Small intestine (tissue), 7 donors: ENCODE results near the gene CPLX1. TPM values are rescaled to one million over a fixed set of nuclear protein-coding genes. Genes with fewer than 3 reads are reported as not detected.

Experiments
- DNase-seq, 2 donors: peaks; one replicate each; pipeline versions ENCODE4 v3.0.0 to v3.0.0-alpha.2; 2013
- FAIRE-seq: peaks from 2 replicates; lab custom pipeline; 2012; peaks lifted over from hg19 to GRCh38; lab: Jason Lieb, UNC
- H3K27ac ChIP-seq, 3 donors: one replicate each; pipeline ENCODE4 v1.5.1; 2013; ENCODE audit warnings: low read length in 2 of 3, mild to moderate bottlenecking in 2 of 3, control low read depth in 1 of 3, inconsistent platforms in 1 of 3, low read depth in 1 of 3, moderate library complexity in 1 of 3
- H3K27me3 ChIP-seq, 3 donors: one replicate each; pipeline ENCODE4 v1.6.1; 2013; ENCODE audit warnings: low read length in 3 of 3, inconsistent platforms in 1 of 3; ENCODE audit not compliant: control insufficient read depth in 3 of 3, insufficient read depth in 3 of 3
- H3K36me3 ChIP-seq, 3 donors: one replicate each; pipeline ENCODE4 v1.6.1; 2013; ENCODE audit warnings: low read length in 3 of 3, inconsistent platforms in 1 of 3, low read depth in 1 of 3, mild to moderate bottlenecking in 1 of 3, moderate library complexity in 1 of 3; ENCODE audit not compliant: control insufficient read depth in 3 of 3, insufficient read depth in 2 of 3
- H3K4me1 ChIP-seq, 3 donors: one replicate each; pipeline ENCODE4 v1.6.1; 2013; ENCODE audit warnings: low read length in 2 of 3, inconsistent platforms in 1 of 3, low read depth in 1 of 3, mild to moderate bottlenecking in 1 of 3, moderate library complexity in 1 of 3; ENCODE audit not compliant: control insufficient read depth in 3 of 3, insufficient read depth in 2 of 3
- H3K4me3 ChIP-seq, 3 donors: one replicate each; pipeline ENCODE4 v1.5.1; 2013; ENCODE audit warnings: low read length in 3 of 3, control low read depth in 1 of 3, inconsistent platforms in 1 of 3, low read depth in 1 of 3, mild to moderate bottlenecking in 1 of 3, moderate library complexity in 1 of 3
- H3K9me3 ChIP-seq, 2 donors: one replicate each; pipeline ENCODE4 v1.6.1; 2013; ENCODE audit warnings: low read depth in 1 of 2, low read length in 1 of 2; ENCODE audit not compliant: control insufficient read depth in 2 of 2, insufficient read depth in 1 of 2
- WGBS, 3 donors: extraction: QIAGEN DNeasy Blood & Tissue Kit; methylation state at CpG; one replicate each; pipeline ENCODE4 v1.1.7; 2013; 5-methylcytosine and 5-hydroxymethylcytosine counted together
- polyA plus RNA-seq, 4 donors: library from polyadenylated mRNA; stranded (reverse) in 3 of 4; unstranded in 1 of 4; fragments of 200-250 nt in 3 of 4; fragments of 120-200 nt in 1 of 4; gene quantifications; one replicate each; pipeline versions ENCODE4 v1.2.1 to v1.2.3, GENCODE V29; 2013
- donor health status: healthy with polysubstance abuse.
- donor health status: control.
- donor health status: control.
- donor health status: Bipolar disorder and iron deficiency.
- donor health status: healthy.

Gene CPLX1
- polyA plus RNA-seq, 4 donors: 1.4 to 2.6 TPM; not detected in 2

- WGBS, 3 donors: 88 to 91% (median 90%) methylated on average over 25 to 26 of the region's 26 CpGs
- peaks cover 28 to 91% (median 49%) of the 10 kb centered on the region in 3 donors for H3K36me3 ChIP-seq
- no peak overlapping the region for H3K27ac ChIP-seq
- H3K9me3 ChIP-seq: peaks cover 0 to 4% of the 10 kb centered on the region in 2 donors
- H3K4me1 ChIP-seq: no peaks in the 10 kb centered on the region
- no peak overlapping the region for H3K4me3 ChIP-seq
- DNase-seq (no peak), FAIRE-seq (no peak)
- no peaks in the 10 kb centered on the region for H3K27me3 ChIP-seq
These were observed 41.8 kb upstream of the CPLX1 start for GRCh38 chr4:867526-868250.

GRCh38 chr4:866761-867390 lies 40.9 kb upstream of the CPLX1 start:
- FAIRE-seq: no peak
- peaks cover 0 to 7% of the 10 kb centered on the region in 2 donors for H3K9me3 ChIP-seq
- no peak for DNase-seq
- H3K36me3 ChIP-seq: peaks cover 28 to 90% (median 48%) of the 10 kb centered on the region in 3 donors
- no peaks in the 10 kb centered on the region for H3K4me1 ChIP-seq
- no peak overlapping the region for H3K27ac ChIP-seq
- 90 to 93% (median 93%) methylated on average over 24 to 28 of the region's 28 CpGs for WGBS, 3 donors
- H3K4me3 ChIP-seq: no peak overlapping the region
- no peaks in the 10 kb centered on the region for H3K27me3 ChIP-seq

DNA sequence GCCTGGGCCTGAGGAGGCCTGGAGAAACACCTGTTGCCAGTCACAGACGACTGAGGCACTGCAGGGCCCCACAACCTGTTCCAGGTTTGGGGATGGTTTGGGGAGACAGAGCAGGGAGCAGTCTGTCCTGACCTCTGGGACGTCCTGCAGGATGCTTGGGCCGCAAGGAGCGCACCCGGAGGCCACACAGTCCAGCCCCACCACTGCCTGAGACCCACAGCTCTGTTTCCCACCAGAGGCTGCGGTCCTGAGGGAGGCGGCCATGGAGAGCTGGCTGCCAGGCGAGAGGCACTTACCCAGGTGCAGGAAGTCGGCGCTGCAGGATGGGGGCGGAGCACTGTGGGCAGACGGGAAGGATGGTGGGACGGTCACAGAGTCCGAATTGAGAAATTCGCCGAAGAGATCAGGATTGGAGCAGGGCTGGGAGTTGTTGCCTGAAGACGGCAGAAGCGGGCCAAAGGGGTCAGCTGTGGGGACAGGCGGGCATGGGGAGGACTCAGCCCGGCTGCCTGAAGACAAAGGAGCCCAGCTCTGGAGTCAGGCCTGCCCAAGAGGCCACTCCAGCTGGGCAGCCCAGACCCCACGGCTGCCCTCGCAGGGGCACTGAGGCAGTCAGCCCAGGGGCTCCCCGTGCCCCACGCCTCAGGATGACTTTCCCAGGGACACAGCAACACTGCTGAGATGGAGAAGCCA lies 40.3 kb upstream of the CPLX1 start:
- H3K4me1 ChIP-seq: no peaks in the 10 kb centered on the region
- FAIRE-seq: no peak
- no peak overlapping the region for H3K27ac ChIP-seq
- no peak for DNase-seq
- H3K27me3 ChIP-seq: no peaks in the 10 kb centered on the region
- H3K36me3 ChIP-seq: peaks cover 26 to 89% (median 48%) of the 10 kb centered on the region in 3 donors
- H3K9me3 ChIP-seq: peaks cover 0 to 7% of the 10 kb centered on the region in 2 donors
- WGBS, 3 donors: 93 to 96% (median 94%) methylated on average over 24 of the region's 24 CpGs
- H3K4me3 ChIP-seq: no peak overlapping the region

GRCh38 chr4:865572-865971 lies 39.6 kb upstream of the CPLX1 start:
- DNase-seq (no peak), FAIRE-seq (no peak)
- Histone ChIP-seq H3K9me3 (peaks cover 0 to 7% of the 10 kb centered on the region in 2 donors), H3K4me3 (no peak overlapping the region), H3K27ac (no peak overlapping the region), H3K36me3 (peaks cover 23 to 89% (median 47%) of the 10 kb centered on the region in 3 donors), H3K4me1 (no peaks in the 10 kb centered on the region), H3K27me3 (no peaks in the 10 kb centered on the region)
- WGBS, 3 donors: 90 to 98% (median 96%) methylated on average over 15 to 18 of the region's 18 CpGs

DNA sequence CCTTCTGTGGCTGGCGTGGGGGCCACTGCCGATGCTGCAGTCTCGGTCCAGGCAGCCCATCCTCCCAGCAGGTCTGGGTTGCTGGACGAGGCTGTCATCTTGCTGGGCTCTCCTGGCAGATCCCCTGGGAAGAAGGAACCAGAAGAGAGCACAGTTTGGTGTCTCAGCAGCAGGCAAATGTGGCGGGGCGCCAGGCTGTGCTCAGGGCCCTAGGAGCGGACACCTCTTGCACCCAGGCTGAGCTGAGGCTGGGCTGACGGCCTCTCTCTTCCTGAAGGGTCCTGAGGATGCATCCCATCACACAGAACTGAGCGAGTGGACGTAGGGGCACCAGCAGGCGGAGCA lies 39.2 kb upstream of the CPLX1 start:
- H3K4me1 ChIP-seq: no peaks in the 10 kb centered on the region
- FAIRE-seq: no peak
- no peak for DNase-seq

DNA sequence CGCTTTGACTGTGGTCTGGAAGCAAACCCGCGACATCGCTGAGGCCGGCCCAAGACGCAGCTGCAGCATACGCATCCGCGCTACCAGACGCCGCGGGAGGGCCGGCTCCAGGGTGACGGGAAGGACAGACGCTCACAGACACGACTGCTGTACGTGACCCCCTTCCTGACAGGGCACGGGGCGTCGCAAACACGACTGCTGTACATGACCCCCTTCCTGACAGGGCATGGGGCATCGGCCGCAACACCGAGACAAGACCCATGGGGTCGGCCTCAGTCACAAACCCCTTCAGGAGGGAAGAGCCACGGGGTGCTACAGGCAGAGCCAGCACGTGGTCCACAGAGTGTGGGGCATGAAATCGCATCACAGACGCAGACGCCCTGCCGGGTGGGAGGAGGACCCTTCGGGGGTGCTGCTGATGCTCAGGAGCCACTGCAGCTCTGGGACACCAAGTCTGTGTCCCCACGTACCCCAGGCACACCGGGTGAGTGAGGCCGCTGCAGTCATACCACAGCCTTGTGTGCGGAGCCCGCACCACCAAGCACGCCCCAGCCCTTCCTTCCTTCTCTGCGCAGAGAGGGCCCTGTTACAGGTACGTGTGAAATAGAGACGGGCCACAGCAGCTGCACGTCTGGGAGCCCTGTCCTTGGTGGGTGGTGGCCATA lies 38.7 kb upstream of the CPLX1 start:
- Histone ChIP-seq H3K4me1 (no peaks in the 10 kb centered on the region), H3K4me3 (no peak overlapping the region), H3K9me3 (peaks cover 0 to 7% of the 10 kb centered on the region in 2 donors), H3K27me3 (no peaks in the 10 kb centered on the region), H3K36me3 (peaks cover 19 to 87% (median 41%) of the 10 kb centered on the region in 3 donors), H3K27ac (no peak overlapping the region)
- no peak for DNase-seq
- no peak for FAIRE-seq
- WGBS, 3 donors: 96 to 98% (median 97%) methylated on average over 38 to 42 of the region's 42 CpGs

More for the DNA sequence above, 39.2 kb upstream of the CPLX1 start:
- Histone ChIP-seq H3K27ac (no peak overlapping the region), H3K36me3 (peaks cover 19 to 88% (median 45%) of the 10 kb centered on the region in 3 donors), H3K27me3 (no peaks in the 10 kb centered on the region), H3K9me3 (peaks cover 0 to 7% of the 10 kb centered on the region in 2 donors), H3K4me3 (no peak overlapping the region)
- WGBS, 3 donors: 93 to 99% (median 97%) methylated on average over 11 of the region's 11 CpGs

- FAIRE-seq: no peak
These were observed 34.6 kb upstream of the CPLX1 start for GRCh38 chr4:860561-860960.

DNA sequence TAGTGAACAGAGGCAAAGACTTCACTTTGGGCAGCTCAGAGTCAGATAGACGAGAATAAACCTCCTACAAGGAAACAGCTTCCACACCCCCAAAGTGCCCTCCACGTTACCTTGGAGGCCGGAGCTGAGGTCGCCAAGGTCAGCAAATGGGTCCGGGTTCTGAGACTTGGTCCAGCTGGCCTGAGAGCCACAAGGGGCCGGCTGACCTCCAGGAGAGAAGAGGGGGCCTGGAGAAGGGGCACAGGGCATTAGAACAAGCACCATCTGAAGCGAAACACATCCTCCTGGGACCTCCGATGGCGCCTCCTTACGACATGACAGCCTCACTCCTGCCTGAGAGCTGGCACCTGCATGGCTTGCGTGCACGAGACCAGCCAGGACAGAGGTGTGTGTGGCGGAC lies 33.6 kb upstream of the CPLX1 start:
- FAIRE-seq: no peak
- H3K27me3 ChIP-seq: no peaks in the 10 kb centered on the region
- no peak overlapping the region for H3K4me3 ChIP-seq
- no peak for DNase-seq
- H3K27ac ChIP-seq: no peak overlapping the region
- H3K4me1 ChIP-seq: no peaks in the 10 kb centered on the region
- peaks cover 19 to 82% (median 37%) of the 10 kb centered on the region in 3 donors for H3K36me3 ChIP-seq
- H3K9me3 ChIP-seq: peaks cover 0 to 7% of the 10 kb centered on the region in 2 donors
- 95 to 97% (median 95%) methylated on average over 12 to 13 of the region's 13 CpGs for WGBS, 3 donors

More at GRCh38 chr4:860561-860960, 34.6 kb upstream of the CPLX1 start:
- no peak for DNase-seq
- Histone ChIP-seq H3K9me3 (peaks cover 0 to 7% of the 10 kb centered on the region in 2 donors), H3K27ac (no peak overlapping the region), H3K4me3 (no peak overlapping the region), H3K27me3 (no peaks in the 10 kb centered on the region), H3K36me3 (peaks cover 27 to 88% (median 45%) of the 10 kb centered on the region in 3 donors), H3K4me1 (no peaks in the 10 kb centered on the region)
- WGBS, 3 donors: 96 to 98% (median 96%) methylated on average over 21 of the region's 21 CpGs
